K562 (cell line): Measurements from ENCODE around the gene VGLL1. TPM values are rescaled to one million over a fixed set of nuclear protein-coding genes. Genes with fewer than 3 reads are reported as not detected.

ENCODE experiments used
- ATAC-seq: fragments of 200-7000 bp; cut with Tn5 transposase; 3 replicates; pipeline ENCODE4 v1.9.1; 2020; ENCODE audit warnings: moderate library complexity
- BruUV-seq: library from RNA; stranded (reverse); fragments of 400-500 nt; replicated peaks from 2 replicates; lab custom pipeline; 2021; lab: Mats Ljungman, UMichigan
- CTCF ChIA-PET: fragments of 300-600 bp; formaldehyde crosslinking; extraction: SDS; loops from one replicate; lab custom pipeline; 2021; ENCODE audit warnings: low intra/inter-chr PET ratio; lab: Yijun Ruan, JAX
- POLR2A ChIA-PET: fragments of 300-600, 350-650 bp; sonication (Branson Sonifier 250); formaldehyde crosslinking; extraction: SDS; loops from one replicate; lab custom pipeline; 2021; ENCODE audit warnings: antibody characterized with exemption, inconsistent platforms; lab: Yijun Ruan, JAX
- DNase-seq, 4 experiments: peaks; one replicate each; pipeline versions ENCODE4 v3.0.0 to v3.0.0-alpha.2; 2011 to 2018; ENCODE audit warnings: low spot score in 3 of 4, mixed read lengths in 3 of 4; ENCODE audit errors: extremely low read depth in 1 of 4
- FAIRE-seq: peaks from 2 replicates; lab custom pipeline; 2011; peaks lifted over from hg19 to GRCh38; lab: Jason Lieb, UNC
- H2AFZ ChIP-seq: 2 replicates; pipeline ENCODE4 v1.6.0; 2011; ENCODE audit warnings: low read depth, low read length, control low read depth, inconsistent platforms
- H3K27ac ChIP-seq: fragments of 200-600 bp; 3 replicates; pipeline ENCODE4 v1.8.0; 2011; ENCODE audit warnings: low read depth, mild to moderate bottlenecking, control low read depth, inconsistent platforms, low read length, moderate library complexity, mixed read lengths; ENCODE audit errors: extremely low read depth
- H3K27me3 ChIP-seq, 2 experiments: fragments of 300-600 bp in 1 of 2; 2 replicates in 1 of 2; 3 replicates in 1 of 2; pipeline versions ENCODE4 v1.6.0 to v1.8.0; 2011; ENCODE audit warnings: inconsistent platforms in 2 of 2, low read length in 2 of 2, mild to moderate bottlenecking in 1 of 2, mixed read lengths in 1 of 2, moderate library complexity in 1 of 2; ENCODE audit not compliant: control insufficient read depth in 2 of 2, insufficient read depth in 2 of 2
- H3K36me3 ChIP-seq: fragments of 300-600 bp; 3 replicates; pipeline ENCODE4 v1.8.0; 2011; ENCODE audit warnings: mild to moderate bottlenecking, low read length, inconsistent platforms; ENCODE audit not compliant: control insufficient read depth, insufficient read depth
- H3K4me1 ChIP-seq, 2 experiments: fragments of 200-600 bp in 1 of 2; replicated peaks in 1 of 2; 2 replicates in 1 of 2; 3 replicates in 1 of 2; pipeline versions ENCODE4 v1.5.1 to v1.8.0; 2011; ENCODE audit warnings: inconsistent platforms in 2 of 2, low read length in 2 of 2, mild to moderate bottlenecking in 1 of 2, mixed read lengths in 1 of 2, moderate library complexity in 1 of 2; ENCODE audit not compliant: control insufficient read depth in 2 of 2, insufficient read depth in 2 of 2
- H3K4me2 ChIP-seq: 2 replicates; pipeline ENCODE4 v1.6.1; 2011; ENCODE audit warnings: low read length, control low read depth, inconsistent platforms, mixed read lengths; ENCODE audit not compliant: insufficient read depth
- H3K4me3 ChIP-seq: fragments of 200-600 bp; sonication (generic), shearing (Covaris generic); 2 replicates; pipeline ENCODE4 v1.5.1; 2016; ENCODE audit warnings: control low read depth, inconsistent platforms
- H3K79me2 ChIP-seq: fragments of 200-600 bp; 3 replicates; pipeline ENCODE4 v1.8.0; 2011; ENCODE audit warnings: low read length, inconsistent platforms; ENCODE audit not compliant: control insufficient read depth, insufficient read depth
- H3K9ac ChIP-seq, 2 experiments: 2 replicates each; pipeline versions ENCODE4 v1.6.0 to v1.6.1; 2011; ENCODE audit warnings: low read depth in 2 of 2, low read length in 2 of 2, control low read depth in 1 of 2, inconsistent platforms in 1 of 2, mild to moderate bottlenecking in 1 of 2, mixed read lengths in 1 of 2; ENCODE audit not compliant: insufficient read depth in 1 of 2
- H3K9me1 ChIP-seq: one replicate; pipeline ENCODE4 v1.6.0; 2011; ENCODE audit warnings: inconsistent platforms, mild to moderate bottlenecking, low read length, moderate library complexity; ENCODE audit not compliant: control insufficient read depth, insufficient read depth
- H3K9me3 ChIP-seq: replicated peaks from 2 replicates; pipeline ENCODE4 v1.5.1; 2011; ENCODE audit warnings: low read depth, low read length, inconsistent platforms; ENCODE audit not compliant: control insufficient read depth, insufficient read depth
- H4K20me1 ChIP-seq: replicated peaks from 2 replicates; pipeline ENCODE4 v1.6.1; 2011; ENCODE audit warnings: low read length, inconsistent platforms, mixed read lengths; ENCODE audit not compliant: control insufficient read depth, insufficient read depth
- CTCF ChIP-seq, 3 experiments: IDR thresholded peaks in 2 of 3; conservative IDR thresholded peaks in 1 of 3; 2 replicates each; pipeline ENCODE4 v1.5.1; 2011 to 2012; ENCODE audit warnings: low read length in 3 of 3, mild to moderate bottlenecking in 3 of 3, control low read depth in 2 of 3, improper control_type of control experiment in 1 of 3, inconsistent platforms in 1 of 3, low read depth in 1 of 3, mixed read lengths in 1 of 3, moderate library complexity in 1 of 3; ENCODE audit not compliant: insufficient read depth in 2 of 3
- RAD21 ChIP-seq, 2 experiments: fragments of 250-450 bp in 1 of 2; fragments of 450-650 bp in 1 of 2; sonication (Bioruptor Pico) in 1 of 2; formaldehyde crosslinking in 1 of 2; IDR thresholded peaks in 1 of 2; conservative IDR thresholded peaks in 1 of 2; 2 replicates each; pipeline versions ENCODE4 v1.4.0 to v1.8.0; 2020 to 2022; ENCODE audit warnings: mild to moderate bottlenecking in 2 of 2, moderate library complexity in 1 of 2
- REST ChIP-seq, 2 experiments: fragments of 450-650 bp; formaldehyde crosslinking in 1 of 2; IDR thresholded peaks; 2 replicates each; pipeline versions ENCODE4 v1.4.0 to v1.6.1; 2014 to 2020; ENCODE audit warnings: mild to moderate bottlenecking in 2 of 2, borderline replicate concordance in 1 of 2, low read depth in 1 of 2
- SMC3 ChIP-seq: conservative IDR thresholded peaks from 2 replicates; pipeline ENCODE4 v1.6.1; 2011; ENCODE audit warnings: low read depth, low read length, improper control_type of control experiment; ENCODE audit not compliant: insufficient read depth
- SPI1 ChIP-seq: IDR thresholded peaks from 2 replicates; pipeline ENCODE4 v1.6.1; 2011; ENCODE audit warnings: low read depth, low read length, control low read depth, borderline replicate concordance
- TBP ChIP-seq: optimal IDR thresholded peaks from 2 replicates; pipeline ENCODE3; 2011; ENCODE audit warnings: low read depth, low read length, improper control_type of control experiment
- XRCC5 ChIP-seq: fragments of 200-400 bp; formaldehyde crosslinking; IDR thresholded peaks from 2 replicates; pipeline ENCODE4 v1.6.1; 2017; ENCODE audit warnings: low read depth, mild to moderate bottlenecking, low read length
- WGBS: fragments of 100-300 bp; shearing (Covaris generic); methylation state at CpG from one replicate; pipeline ENCODE4 v1.1.6; 2016; ENCODE audit warnings: low coverage, mixed read lengths; ENCODE audit not compliant: insufficient coverage; ENCODE audit errors: missing lambda C conversion rate; 5-methylcytosine and 5-hydroxymethylcytosine counted together
- in situ Hi-C: fragments of 300-500 bp; cut with MboI; formaldehyde crosslinking; loops from 4 replicates; pipeline ENCODE4 v1.15.0; 2018; ENCODE audit warnings: inconsistent platforms, mixed read lengths
- intact Hi-C: fragments of 100-400 bp; cut with micrococcal nuclease; formaldehyde crosslinking; loops from 2 replicates; pipeline ENCODE4 v1.14.2; 2022
- polyA plus RNA-seq, 8 experiments: library from polyadenylated mRNA; depleted of rRNA in 4 of 8; stranded (reverse) in 5 of 8; unstranded in 3 of 8; fragments of >200 nt; fragmentation: Nextera tagmentation in 2 of 8; fragmentation: Illumina TruSeq in 1 of 8; extraction: Ambion mirVana in 2 of 8; extraction: Trizol in 1 of 8; gene quantifications; 2 replicates each; pipeline versions ENCODE4 v1.2.1 to v1.2.3, GENCODE V29; 2011 to 2014; ENCODE audit warnings: inconsistent platforms in 1 of 8, missing spikeins in 1 of 8
- total RNA-seq, 7 experiments: library from RNA; depleted of rRNA in 6 of 7; stranded (reverse); fragments of >200 nt in 6 of 7; fragmentation: Illumina TruSeq in 2 of 7; extraction: Trizol in 2 of 7; gene quantifications; 2 replicates each; pipeline versions ENCODE4 v1.2.1 to v1.2.3, GENCODE V29; 2011 to 2021; ENCODE audit warnings: low replicate concordance in 1 of 7
- TF ChIP-seq, protein P1 (sequence below), 2 experiments: fragments of 450-650 bp; IDR thresholded peaks; 2 replicates each; pipeline ENCODE4 v1.6.1; 2016

The VGLL1 gene
- total and polyA plus RNA-seq, 9 of the 15 experiments (the other 6 are each of a cell fraction or from before 2014, with no cell fraction given) = not detected

DNA sequence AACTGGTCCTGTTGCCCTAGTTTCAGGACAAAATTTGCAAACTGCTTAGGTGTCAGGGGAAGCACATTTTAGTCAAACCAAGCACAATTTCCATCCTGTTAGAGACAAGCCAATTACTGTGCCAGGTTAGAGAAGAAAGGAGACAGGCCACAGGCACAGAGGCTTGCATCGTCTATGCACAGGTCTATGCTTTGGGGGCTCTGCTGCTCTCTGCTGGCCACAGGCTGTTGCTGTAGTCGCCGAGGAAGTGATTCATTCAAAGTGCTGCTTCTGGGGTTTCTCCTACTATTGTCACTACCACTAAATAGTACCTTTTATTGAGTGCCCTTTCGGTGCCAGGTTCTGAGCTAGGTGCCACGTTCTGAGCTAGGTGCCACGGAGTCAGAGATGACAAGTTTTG is 45.5 kb downstream of the VGLL1 start:
- no peak overlapping the region for H3K27ac ChIP-seq
- H3K27me3 ChIP-seq = no peaks in the 10 kb centered on the region
- 2% methylated on average over 6 of the region's 6 CpGs for WGBS
- ATAC-seq (peak; percentile 94), DNase-seq (peak; percentile 15 to 53 (median 26)), FAIRE-seq (peak; percentile 75)
- no TSS peak for BruUV-seq
- H3K79me2 ChIP-seq = no peaks in the 10 kb centered on the region
- in situ Hi-C loops (no loop called here), intact Hi-C loops (loop anchor here (2.0 to 10.0 kb wide), 4 partner anchors 59 to 410 kb away; no protein-coding TSS in a partner anchor)
- no peaks in the 10 kb centered on the region for H3K4me1 ChIP-seq
- ChIA-PET CTCF (interaction anchor here (0.6 kb wide), 1 partner anchor 58 kb away, joined by 5 read pairs; no protein-coding TSS in a partner anchor), POLR2A (interaction anchor here (0.7 to 1.1 kb wide), 3 partner anchors 14 to 267 kb away, joined by 3 read pairs; no protein-coding TSS in a partner anchor)
- no peaks in the 10 kb centered on the region for H3K9me1 ChIP-seq
- no peaks in the 10 kb centered on the region; the same call in 1 of the 2 replicates for H4K20me1 ChIP-seq
- no peak overlapping the region for H3K4me2 ChIP-seq
- no peak overlapping the region for H3K9ac ChIP-seq
- no peak overlapping the region for H3K4me3 ChIP-seq
- H3K36me3 ChIP-seq = no peaks in the 10 kb centered on the region
- H3K9me3 ChIP-seq = no peaks in the 10 kb centered on the region
- no peak overlapping the region for H2AFZ ChIP-seq
- TF ChIP-seq RAD21 (CRISPR knock-in tag; conservative IDR thresholded peaks at IDR 0.05 in 1 of 2, IDR thresholded peaks at IDR 0.05 in 1 of 2) (peak; percentile 62 to 81), REST (IDR thresholded peaks at IDR 0.05; ENCODE audit: borderline replicate concordance) (peak; percentile 46; the same call in 1 of the 2 replicates), REST (CRISPR knock-in tag; IDR thresholded peaks at IDR 0.05; ENCODE audit: low read depth) (no peak), XRCC5 (no peak), SMC3 (peak; percentile 47; the same call in 1 of the 2 replicates), TBP (no peak), CTCF (IDR thresholded peaks at IDR 0.05 in 2 of 3, conservative IDR thresholded peaks at IDR 0.05 in 1 of 3; ENCODE audit: insufficient read depth in 2 of 3, low read depth in 1 of 3, low read length in 3 of 3) (peak; percentile 65 to 71 (median 68)), SPI1 (peak; percentile 22; the same call in 1 of the 2 replicates)
- TF ChIP-seq, protein P1, sequence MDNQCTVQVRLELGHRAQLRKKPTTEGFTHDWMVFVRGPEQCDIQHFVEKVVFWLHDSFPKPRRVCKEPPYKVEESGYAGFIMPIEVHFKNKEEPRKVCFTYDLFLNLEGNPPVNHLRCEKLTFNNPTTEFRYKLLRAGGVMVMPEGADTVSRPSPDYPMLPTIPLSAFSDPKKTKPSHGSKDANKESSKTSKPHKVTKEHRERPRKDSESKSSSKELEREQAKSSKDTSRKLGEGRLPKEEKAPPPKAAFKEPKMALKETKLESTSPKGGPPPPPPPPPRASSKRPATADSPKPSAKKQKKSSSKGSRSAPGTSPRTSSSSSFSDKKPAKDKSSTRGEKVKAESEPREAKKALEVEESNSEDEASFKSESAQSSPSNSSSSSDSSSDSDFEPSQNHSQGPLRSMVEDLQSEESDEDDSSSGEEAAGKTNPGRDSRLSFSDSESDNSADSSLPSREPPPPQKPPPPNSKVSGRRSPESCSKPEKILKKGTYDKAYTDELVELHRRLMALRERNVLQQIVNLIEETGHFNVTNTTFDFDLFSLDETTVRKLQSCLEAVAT (IDR thresholded peaks at IDR 0.05) = no peak
